Choroid plexus epithelial cell (primary cell): ENCODE results near the gene SHC1.

Experiments
- DNase-seq: peaks from one replicate; pipeline ENCODE4 v3.0.0-alpha.2; 2010; ENCODE audit warnings: low read depth
- H3K4me3 ChIP-seq: 2 replicates; pipeline ENCODE4 v1.5.1; 2011; ENCODE audit warnings: low read depth, mild to moderate bottlenecking, control low read depth, low read length, moderate library complexity
- CTCF ChIP-seq: conservative IDR thresholded peaks from 2 replicates; pipeline ENCODE4 v1.5.1; 2011; ENCODE audit warnings: low read depth, mild to moderate bottlenecking, control low read depth, inconsistent platforms, low read length, moderate library complexity

The SHC1 gene

DNA sequence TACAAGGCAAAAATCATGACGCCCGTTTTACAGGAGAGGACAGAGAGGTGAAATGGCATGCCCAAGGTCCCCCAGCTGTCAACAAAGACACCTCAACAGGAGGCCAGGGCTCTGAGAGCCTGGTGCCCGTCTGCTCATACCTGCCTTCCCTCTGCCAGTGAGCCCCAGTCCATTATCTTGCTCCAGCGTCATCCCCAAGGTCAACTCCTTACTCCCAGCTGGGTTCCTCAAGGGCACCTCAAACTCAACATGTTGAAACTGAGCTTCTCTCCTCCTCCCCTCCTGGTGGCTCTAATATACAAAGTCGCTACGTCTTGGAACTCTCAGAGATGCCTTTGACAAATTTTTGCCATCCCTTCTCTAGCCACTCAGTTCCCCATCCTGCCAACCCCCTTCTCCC, 17.9 kb downstream of the SHC1 start:
- H3K4me3 ChIP-seq = no peak overlapping the region
- no peak for DNase-seq
- TF ChIP-seq CTCF = no peak

DNA sequence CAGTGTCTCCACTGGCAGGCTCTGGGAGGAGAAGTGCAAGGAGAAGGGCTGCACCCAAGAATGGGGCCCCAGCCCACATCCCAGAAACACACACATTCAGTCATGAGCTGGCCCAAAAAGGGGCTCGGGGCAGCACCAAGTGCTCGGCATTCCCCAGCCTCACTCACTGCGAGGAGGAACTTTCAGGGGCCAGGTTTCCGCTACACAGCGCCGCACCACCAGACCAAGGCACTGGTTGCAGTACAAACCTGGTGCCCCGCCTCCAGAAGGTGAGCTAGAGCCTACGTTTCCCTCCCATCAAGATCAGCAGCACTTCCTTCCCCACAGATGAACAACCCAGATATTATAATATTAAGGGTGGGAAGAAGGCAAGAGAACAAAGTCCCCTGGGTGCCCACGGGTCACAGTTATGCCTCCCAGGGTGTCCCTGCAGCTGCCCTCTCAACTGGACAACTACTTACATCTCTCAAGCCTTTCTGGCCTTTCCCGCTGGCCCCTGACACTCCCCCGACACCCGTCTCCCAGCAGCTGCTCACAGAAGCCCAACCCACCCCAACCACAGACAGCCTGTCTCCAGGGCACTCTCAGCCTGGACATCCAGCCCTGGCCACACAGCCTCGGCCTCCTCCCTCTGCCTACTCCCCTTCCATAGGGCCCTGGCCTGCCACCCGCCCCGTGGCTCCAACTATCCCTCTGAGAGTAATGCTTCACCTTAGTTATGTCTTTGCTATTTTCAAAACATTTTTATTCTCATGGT, 18.5 kb downstream of the SHC1 start:
- H3K4me3 ChIP-seq = no peak overlapping the region
- no peak for DNase-seq

GRCh38 chr1:154948079-154948478, 22.5 kb downstream of the SHC1 start:
- no peak for DNase-seq
- TF ChIP-seq CTCF = no peak

More for the DNA sequence above, 18.5 kb downstream of the SHC1 start:
- TF ChIP-seq CTCF = no peak

GRCh38 chr1:154945962-154946850, 24.3 kb downstream of the SHC1 start:
- no peak for TF ChIP-seq CTCF

More at GRCh38 chr1:154948079-154948478, 22.5 kb downstream of the SHC1 start:
- no peak overlapping the region for H3K4me3 ChIP-seq

DNA sequence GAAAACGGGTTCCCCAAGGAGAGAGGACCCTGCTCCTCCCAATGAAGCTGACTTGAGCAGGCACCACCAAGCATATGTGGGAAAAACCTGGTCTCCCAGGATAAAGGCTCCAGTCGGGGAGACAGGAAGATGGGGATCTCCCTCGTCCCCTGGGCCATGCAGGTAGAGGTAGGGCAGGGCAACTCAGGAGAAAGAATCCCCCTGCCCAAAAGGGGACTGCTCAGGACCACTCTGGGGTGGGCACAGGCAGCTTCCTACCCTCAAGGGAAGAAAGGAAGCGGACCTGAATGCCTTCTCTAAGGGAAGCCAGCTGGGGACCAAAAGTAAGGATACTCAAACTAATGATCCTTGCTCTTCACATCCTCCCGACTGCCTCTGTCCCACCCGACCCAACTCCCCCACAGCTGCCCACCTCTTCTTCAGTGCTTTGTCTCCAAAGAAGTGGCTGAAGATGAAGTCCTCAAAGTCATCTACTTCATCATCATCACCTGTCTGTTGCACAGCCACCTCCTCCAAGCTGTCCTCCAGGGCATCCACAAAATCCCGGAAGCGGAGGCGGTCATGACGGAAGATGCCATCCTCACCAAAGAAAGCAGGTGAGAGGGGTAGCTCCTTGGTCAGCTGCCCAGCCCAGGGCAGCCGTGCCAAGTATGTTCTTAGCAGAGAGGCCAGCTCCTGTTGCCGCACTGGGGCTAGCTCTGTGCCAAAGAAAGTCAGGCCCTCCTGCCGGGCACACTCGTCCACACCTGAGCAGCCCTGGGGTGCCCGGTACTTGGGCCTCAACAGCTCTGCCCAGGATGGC, 25.2 kb downstream of the SHC1 start:
- DNase-seq = no peak
- TF ChIP-seq CTCF = no peak
- no peak overlapping the region for H3K4me3 ChIP-seq

More at GRCh38 chr1:154945962-154946850, 24.3 kb downstream of the SHC1 start:
- no peak for DNase-seq
- H3K4me3 ChIP-seq = no peak overlapping the region

DNA sequence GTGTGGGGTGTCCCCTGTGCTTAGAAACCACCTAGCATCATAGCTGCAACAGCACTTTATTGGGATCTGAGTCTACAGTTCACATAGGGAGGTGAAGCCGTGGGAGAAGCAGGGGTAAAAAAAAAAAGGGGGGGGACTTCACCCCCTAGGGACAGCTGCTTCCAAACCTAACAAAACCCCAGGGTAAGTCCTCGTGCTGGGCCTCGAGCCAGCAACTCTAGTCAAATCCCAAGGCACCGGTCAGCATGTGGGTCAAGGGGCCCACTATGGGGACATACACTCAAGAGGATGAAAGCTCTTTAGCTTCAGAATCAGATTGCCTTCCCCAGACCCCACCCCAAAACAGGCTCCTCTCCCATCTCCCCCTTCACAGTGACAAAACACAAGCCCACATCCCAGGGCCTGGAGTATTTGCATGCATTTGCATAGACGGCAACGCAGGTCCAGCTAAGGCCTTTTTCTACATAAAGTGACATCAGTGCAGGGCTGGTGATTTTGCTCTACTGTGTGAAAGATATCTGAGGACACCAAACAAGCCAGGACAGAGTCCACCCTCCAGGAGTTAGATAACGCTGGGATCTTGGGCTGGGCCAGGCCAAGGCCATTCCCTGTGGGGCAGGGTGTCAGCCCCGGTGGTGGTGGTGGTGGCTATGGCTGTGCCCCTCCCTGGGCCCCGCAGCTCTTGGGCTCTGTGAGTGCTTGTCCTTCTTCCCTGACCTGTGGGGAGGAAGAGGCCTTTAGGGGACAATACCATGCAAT, 26.0 kb downstream of the SHC1 start:
- no peak overlapping the region for H3K4me3 ChIP-seq
- no peak for DNase-seq
- TF ChIP-seq CTCF = no peak
